ENCODE measurements around the gene PCIF1.
"Not testable (repeated sequence)": the region's sequence is repeated elsewhere in the genome, so short reads cannot be mapped to it uniquely, and the experiment has no call there.

PCIF1 gene

GRCh38 chr20:45948261-45948733, 13.8 kb downstream of the PCIF1 start:
- no peak for DNase-seq

- no peak for DNase-seq
These were observed 14.5 kb downstream of the PCIF1 start for GRCh38 chr20:45948742-45949541.

GRCh38 chr20:45949542-45950329, 15.3 kb downstream of the PCIF1 start:
- DNase-seq = no peak

GRCh38 chr20:45950330-45950646, 15.8 kb downstream of the PCIF1 start:
- no peak for DNase-seq

- DNase-seq = no peak
These were observed 17.7 kb downstream of the PCIF1 start for GRCh38 chr20:45951925-45952834.

- DNase-seq = no peak
These were observed 18.4 kb downstream of the PCIF1 start for GRCh38 chr20:45952861-45953260.

- no peak for DNase-seq
These were observed 19.2 kb downstream of the PCIF1 start for GRCh38 chr20:45953672-45954071.

- not testable (repeated sequence) for DNase-seq
These were observed 21.8 kb downstream of the PCIF1 start for GRCh38 chr20:45956326-45956725.

GRCh38 chr20:45957021-45957941, 22.8 kb downstream of the PCIF1 start:
- no peak for DNase-seq

- no peak for DNase-seq
These were observed 24.1 kb downstream of the PCIF1 start for GRCh38 chr20:45958593-45958992.

- DNase-seq = no peak
These were observed 24.6 kb downstream of the PCIF1 start for GRCh38 chr20:45959126-45959525.

GRCh38 chr20:45959956-45960630, 25.6 kb downstream of the PCIF1 start:
- no peak for DNase-seq

- DNase-seq = no peak
These were observed 27.7 kb downstream of the PCIF1 start for GRCh38 chr20:45962031-45962755.

GRCh38 chr20:45963059-45964005, 28.8 kb downstream of the PCIF1 start:
- no peak for DNase-seq

- DNase-seq = no peak
These were observed 29.5 kb downstream of the PCIF1 start for GRCh38 chr20:45964006-45964400.

- no peak for DNase-seq
These were observed 30.9 kb downstream of the PCIF1 start for GRCh38 chr20:45965169-45966002.

GRCh38 chr20:45967551-45968080, 33.1 kb downstream of the PCIF1 start:
- DNase-seq = no peak

- no peak for DNase-seq
These were observed 33.7 kb downstream of the PCIF1 start for GRCh38 chr20:45968081-45968671.
